ENCODE results near the gene ZIM2. TPM values are rescaled to one million over a fixed set of nuclear protein-coding genes. Genes with fewer than 3 reads are reported as not detected.

The ZIM2 gene
- total RNA-seq, 1 donor from 2014 or later, result 0.87 TPM

DNA sequence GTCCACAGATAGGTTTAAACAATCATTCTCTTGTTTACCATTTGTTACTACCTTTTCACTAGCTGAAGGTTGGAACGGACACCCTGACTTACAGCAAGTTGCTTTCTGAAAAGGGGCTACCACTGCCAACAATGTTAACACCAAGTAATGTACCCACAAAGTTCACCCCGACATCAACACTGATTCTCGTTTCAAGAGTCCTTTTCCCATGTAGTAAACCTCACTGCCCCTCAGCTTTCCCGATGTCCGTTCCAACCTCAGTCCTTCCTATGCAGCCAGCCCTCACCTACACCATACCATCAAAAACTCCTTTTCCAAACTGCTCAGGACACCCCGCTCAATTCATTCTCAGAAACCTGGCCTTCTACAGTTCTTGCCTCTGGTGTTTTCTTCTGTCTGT is 29.0 kb downstream of the ZIM2 start:
- no peak for DNase-seq (ENCODE audit: low spot score)

DNA sequence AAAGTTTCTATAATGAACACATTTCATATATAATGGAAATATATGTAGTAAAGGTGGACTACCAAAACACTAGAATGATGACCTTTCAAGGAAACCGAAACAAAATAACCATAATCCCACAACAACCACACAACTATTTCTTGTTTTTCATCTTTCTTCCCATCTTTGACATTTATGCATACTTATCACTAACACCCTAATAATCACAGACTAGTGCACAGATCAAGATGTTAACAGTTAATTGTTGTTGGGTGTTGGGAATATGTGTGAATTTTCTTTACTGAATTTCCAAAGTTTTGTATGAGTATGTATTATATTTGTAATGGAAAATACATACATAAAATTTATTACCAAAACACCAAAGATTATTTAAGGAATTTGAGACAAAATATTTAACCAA is 30.3 kb downstream of the ZIM2 start:
- DNase-seq (ENCODE audit: low spot score), result no peak

DNA sequence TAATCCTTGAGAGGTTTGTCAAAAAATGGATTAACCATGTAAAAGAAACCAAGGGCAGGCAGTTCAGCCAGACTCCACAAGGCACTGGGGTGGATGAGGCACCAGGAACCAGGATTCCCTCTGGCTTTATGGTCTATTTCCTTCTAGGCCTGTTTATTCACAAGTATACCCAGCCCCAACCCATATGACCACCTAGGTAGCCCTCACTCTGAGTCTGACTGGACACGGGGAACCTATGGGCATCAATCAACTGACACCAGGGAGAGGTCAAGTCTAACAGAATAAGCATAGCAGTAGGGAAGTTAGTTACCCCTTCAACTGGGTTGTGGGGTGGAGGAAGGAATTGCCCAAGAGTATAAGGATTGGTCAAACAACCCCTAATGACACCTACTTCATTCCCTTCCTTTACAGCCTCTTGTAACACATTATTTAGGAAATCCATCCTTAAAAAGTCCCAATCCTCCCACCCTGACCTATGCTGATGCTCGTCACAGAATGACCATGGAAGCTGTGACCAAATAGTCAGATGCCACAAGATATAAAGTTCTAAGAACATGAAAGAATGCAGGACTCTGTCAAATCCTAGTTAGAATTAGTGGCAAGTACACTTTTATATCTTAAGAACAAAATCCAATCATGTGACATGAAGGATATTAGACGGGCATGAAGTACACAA is 31.7 kb downstream of the ZIM2 start:
- no peak for DNase-seq (ENCODE audit: low spot score)

DNA sequence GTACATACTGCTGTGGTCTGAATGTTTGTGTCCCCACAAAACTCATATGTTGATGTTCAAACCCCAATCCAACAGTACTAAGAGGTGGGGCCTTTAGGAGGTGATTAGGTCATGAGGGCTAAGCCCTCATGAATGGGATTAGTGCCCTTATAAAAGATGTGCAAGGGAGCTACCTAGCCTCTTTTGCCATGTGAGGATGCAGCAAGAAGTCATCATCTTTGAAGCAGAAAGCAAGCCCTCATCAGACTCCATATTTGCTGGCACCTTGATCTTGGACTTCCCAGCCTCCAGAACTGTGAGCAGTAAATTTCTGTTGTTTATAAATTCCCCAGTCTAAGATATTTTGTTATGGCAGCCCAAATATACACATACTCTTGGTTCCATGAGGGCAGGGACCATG is 33.9 kb downstream of the ZIM2 start:
- DNase-seq (ENCODE audit: low spot score), result no peak

DNA sequence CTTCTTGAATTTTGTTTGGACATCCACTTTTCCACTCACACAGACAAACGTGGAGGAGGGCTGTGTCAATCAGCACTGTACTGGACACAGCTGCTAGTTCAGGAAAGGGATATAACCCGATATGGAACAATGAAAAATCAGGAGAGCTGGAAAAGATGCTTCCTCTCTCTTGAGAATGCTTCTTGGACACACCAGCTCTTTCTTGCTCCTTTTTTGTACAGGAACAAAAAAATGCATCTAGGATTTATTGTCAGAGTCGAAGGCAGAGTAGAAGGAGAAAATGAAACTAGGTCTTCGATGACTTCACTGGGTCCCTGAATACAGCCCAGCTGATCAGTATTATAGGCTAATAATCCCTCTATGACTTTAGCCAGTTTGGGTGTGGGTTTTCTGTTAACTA is 62.2 kb downstream of the ZIM2 start:
- no peak for DNase-seq (ENCODE audit: low spot score)

DNA sequence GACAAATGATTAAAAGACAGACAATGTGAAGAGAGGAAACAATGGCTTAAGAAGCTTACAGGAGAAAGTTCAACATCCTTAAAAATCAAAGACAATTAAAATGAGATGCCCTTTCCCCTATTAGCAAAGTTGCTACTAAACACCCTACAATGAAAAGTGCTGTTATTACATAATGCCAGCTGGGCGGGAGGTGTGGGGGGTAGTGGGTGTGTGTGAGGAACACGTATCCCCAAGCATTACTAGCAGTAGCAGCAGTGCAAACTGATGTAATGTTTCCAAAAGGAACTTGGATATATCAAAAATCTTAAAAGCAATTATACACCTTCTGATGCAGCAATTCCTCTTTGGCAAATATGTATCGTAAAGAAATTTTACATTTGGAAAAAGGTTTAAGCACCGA is 70.9 kb downstream of the ZIM2 start:
- no peak for DNase-seq (ENCODE audit: low spot score)

DNA sequence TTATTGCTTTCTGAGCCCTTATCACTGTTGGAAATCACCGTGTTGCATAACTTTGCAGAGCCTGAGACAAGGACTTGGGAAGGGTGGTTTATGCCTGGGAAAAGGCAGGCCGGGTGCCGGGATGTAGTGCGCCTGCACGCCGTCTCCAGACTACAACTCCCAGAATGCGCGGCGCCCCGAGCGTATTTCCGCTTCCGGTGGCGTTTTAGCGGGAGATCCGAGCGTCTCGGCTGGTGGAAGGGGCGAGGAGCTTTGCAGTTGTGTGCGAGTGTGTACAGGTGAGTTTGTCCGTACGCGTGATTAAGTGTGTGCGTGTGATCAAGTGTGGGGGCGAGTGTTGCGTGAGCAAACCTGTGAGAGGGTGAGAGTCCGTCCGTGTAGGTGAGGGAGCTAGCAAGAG is 75.4 kb downstream of the ZIM2 start:
- DNase-seq (ENCODE audit: low spot score), result no peak

DNA sequence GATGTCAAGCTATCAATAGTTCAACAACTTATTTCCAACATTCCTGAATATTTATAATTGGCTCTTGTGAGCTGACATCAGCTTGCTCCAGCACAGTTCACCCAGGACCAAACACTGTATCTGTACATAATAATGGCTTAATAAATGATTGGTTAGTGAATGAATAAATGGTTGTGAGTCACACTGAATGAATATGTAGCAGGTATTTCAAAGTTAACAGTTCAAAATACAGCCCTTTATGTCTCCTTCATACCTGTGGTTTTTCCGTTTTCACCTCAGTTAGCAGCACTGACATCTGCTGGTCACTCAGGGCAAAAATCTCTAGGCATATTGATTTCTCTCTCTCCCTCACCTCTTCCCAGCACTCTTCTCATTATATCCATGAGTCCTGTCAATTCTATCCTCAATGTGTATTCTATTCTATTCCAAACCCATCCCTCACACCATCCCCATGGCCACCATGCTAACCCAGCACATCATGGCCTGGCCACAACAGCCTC is 76.3 kb downstream of the ZIM2 start:
- no peak for DNase-seq (ENCODE audit: low spot score)

DNA sequence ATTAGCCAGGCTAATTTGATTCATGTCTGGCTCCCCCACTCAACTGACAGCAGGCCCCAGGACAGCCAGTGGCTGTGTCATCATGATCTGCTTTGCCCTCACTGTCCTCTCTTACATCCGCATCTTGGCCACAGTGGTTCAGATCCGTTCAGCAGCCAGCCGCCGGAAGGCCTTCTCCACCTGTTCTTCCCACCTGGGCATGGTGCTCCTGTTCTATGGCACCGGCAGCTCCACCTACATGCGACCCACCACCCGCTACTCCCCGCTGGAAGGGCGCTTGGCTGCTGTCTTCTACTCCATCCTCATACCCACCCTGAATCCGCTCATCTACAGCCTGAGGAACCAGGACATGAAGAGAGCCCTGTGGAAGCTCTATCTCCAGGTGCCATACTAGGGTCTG is 79.7 kb downstream of the ZIM2 start:
- no peak for DNase-seq (ENCODE audit: low spot score)

DNA sequence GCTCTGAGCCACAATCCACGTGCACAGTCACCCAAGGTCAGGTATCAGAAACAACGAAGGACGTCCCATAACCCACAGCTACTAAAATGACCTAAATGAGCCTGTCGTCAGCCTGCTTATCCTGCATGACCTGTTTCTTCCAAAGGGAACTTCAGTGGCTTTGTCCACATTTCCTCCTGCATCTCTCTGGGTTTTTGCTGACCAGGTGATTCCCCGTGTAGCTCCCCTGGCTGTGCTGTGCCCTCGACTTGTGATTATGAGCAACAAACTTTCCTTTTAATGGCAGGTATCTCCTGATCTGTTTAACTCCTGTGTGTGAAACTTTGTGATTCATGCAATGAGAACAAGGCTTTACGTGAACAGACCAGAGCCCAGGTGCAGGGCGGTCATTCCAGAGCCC is 81.0 kb downstream of the ZIM2 start:
- DNase-seq (ENCODE audit: low spot score), result no peak

DNA sequence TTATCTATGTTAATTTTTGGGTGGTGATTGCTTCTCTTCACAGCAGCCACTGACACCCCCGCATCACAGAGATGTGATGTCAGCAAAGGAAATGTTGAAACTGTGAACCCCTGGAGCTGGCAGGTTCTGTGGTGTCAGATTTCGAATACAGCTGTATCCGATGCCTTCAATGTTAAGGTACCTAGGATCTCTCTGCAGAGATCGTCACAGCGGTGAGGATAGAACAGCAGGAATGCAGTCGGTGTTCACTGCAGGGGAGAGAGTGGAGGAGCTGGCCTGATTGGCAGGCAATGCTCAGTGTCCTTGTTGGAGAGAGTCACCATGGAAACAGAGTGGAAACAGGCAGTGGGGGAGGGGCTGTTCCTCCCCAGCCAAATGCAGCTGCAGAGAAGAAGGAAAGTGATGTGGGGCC is 89.4 kb downstream of the ZIM2 start:
- no peak for DNase-seq (ENCODE audit: low spot score)

DNA sequence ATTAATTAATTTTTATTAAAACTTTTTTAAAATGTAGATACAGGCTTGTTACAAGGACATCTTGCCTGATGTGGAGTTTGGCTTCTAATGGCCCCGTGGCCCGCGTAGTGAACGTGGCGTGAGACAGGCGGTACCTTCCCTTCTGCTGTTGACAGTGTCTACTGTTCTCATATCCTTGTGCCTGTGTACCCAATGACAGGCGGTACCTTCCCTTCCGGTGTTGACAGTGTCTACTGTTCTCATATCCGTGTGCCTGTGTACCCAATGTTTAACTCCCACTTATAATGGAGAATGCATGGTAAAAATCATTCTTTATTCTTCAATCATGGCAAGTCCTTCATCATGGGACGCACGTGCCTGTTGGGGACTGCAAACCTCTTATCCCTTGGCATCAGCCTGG is 89.9 kb downstream of the ZIM2 start:
- DNase-seq (ENCODE audit: low spot score), result no peak

DNA sequence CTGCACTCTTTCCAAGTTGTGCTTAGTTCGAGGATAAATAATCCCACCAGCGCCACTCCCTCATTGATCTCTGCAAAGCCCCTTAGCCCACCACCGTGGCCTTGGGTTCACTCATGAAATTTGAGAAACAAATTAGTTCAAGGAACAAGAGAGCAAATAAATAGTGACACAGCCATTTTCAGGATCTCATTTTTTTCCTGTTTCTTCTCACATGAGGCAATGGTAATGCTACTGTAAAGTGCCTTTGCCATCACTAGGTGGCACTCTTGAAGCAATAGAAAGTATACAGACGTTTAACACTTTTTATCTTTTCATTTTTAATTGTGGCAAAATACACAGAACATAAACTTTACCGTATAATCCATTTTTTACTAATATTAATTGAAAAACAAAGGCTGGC is 92.1 kb downstream of the ZIM2 start:
- DNase-seq (ENCODE audit: low spot score), result no peak

DNA sequence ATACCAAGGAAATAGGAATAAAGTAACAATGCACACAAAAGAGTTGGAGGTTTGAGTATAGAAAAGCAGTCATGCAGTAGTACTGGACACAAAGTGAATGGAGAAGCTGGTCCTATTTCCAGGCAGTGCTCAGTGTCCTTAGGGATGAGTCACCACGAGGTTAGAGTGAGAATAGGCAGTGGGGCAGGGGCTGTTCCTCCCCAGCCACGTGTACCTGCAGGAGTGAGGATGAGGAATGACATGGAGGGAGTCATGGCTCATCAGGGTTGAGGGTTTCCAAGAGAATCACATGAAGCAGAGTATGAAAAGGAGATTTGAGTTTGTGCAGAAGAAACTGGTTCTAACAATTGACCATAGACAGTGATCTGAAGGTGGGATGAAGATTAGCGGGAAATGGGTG is 94.2 kb downstream of the ZIM2 start:
- no peak for DNase-seq (ENCODE audit: low spot score)

DNA sequence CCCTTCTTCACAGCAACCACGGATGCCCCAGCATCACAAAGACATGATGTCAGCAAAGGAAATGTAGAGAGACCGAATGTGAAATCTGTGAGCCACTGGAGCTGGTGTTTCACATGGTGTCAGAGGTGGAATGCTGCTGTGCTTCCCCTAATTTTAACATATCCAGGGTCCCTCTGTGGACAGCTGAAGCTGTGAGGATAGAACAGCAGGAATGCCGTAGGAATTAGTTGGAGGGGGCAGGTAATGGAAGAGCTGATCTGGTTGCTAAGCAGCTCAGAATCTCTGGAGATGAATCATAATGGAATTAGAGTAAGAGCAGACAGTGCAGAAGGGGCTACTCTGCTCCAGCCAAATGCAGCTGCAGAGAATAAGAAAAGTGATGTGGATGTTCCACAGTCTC is 100.0 kb downstream of the ZIM2 start:
- DNase-seq (ENCODE audit: low spot score), result no peak

DNA sequence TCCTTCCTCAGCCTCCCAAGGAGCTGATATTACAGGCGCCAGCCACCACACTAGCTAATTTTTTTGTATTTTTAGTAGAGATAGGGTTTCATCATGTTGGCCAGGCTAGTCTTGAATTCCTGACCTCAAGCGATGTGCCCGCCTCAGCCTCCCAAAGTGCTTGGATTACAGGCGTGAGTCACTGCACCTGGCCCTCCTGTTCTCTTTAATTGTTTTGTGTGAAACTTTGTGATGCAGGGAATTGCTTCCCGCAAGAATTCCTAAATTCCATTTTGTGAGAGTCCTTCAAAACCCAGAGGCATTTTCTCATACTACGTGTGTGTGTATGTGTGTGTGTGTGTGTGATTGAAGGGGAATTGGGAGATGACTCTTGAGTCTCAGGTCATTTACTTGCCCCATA is 104.0 kb downstream of the ZIM2 start:
- peak; percentile 35 for DNase-seq (ENCODE audit: low spot score)

DNA sequence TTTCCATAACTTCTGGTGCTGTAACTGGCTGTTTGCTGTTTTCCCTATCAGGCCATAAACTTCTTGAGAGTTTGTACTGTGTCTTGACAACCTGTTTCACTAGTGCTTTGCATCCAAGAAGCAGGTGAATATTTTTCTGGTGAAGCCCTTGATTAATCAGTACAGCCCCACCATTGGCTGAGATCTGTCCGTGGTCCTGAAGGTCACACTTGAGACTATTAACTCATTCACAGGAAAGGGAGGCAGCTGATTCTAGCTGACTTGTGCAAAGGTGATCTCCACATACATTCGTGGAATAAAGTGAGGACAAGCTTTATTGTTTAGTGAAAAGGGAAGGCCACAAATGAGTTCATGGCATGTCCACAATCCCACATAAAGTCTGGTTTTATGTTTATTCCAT is 107.5 kb downstream of the ZIM2 start:
- DNase-seq (ENCODE audit: low spot score), result no peak

DNA sequence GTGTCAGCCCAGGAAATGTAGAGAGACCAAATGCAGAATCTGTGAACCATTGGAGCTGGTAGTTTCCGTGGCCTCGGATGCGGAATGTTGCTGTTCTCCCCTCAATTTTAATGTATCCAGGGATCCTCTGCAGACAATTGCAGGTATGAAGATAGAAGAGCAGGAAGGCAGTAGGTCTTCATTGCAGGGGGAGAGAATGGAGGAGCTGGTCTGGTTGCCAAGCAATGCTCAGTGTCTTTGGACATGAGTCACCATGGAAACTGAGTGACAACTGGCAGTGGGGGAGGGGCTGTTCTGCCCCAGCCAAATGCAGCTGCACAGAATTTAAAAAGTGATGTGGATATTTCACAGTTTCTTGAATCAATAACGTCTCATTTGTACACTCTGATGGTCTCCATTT is 112.8 kb downstream of the ZIM2 start:
- DNase-seq (ENCODE audit: low spot score), result no peak

DNA sequence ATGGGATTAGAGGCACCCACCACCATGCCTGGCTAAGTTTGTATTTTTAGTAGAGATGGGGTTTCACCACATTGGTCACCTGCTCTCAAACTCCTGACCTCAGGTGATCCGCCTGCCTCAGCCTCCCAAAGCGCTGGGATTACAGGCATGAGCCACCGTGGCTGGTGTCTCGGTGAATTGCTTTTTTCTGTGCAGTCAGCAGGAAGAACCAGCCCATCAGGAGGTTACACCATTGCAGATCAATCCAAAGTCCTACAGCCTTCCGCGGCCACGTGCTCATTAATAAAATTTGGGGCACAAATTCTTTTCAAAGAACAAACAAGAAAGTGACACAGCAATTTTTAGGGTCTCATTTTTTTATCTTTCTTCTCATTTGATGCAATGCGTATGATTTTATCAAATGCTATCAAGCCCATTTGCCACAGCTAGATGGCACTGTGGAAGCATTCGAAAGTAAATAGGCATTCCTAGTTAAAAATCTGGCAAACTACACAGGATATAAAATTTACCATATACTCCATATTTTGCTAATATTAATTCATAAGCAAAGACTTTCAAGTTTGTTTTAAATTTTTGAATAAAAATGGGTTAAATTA is 114.6 kb downstream of the ZIM2 start:
- DNase-seq (ENCODE audit: low spot score), result no peak

All from mesenteric fat pad (tissue), 1 donor.